ENCODE results near the gene DSTN. TPM values are rescaled to one million over a fixed set of nuclear protein-coding genes. Genes with fewer than 3 reads are reported as not detected.
A peak's percentile ranks its signal among the peaks of the same experiment; 100 is the strongest.

Gene DSTN
- total RNA-seq, 1 donor from 2014 or later: 165 TPM

- no peak for DNase-seq (ENCODE audit: low spot score)
Measured at GRCh38 chr20:17579369-17580039, 9.6 kb downstream of the DSTN start.

- no peak for DNase-seq (ENCODE audit: low spot score)
Measured at GRCh38 chr20:17580895-17581294, 11.0 kb downstream of the DSTN start.

GRCh38 chr20:17583126-17583525 lies 13.3 kb downstream of the DSTN start:
- DNase-seq (ENCODE audit: low spot score): no peak

GRCh38 chr20:17584689-17585088 lies 14.8 kb downstream of the DSTN start:
- no peak for DNase-seq (ENCODE audit: low spot score)

GRCh38 chr20:17586250-17586649 lies 16.4 kb downstream of the DSTN start:
- no peak for DNase-seq (ENCODE audit: low spot score)

GRCh38 chr20:17587148-17587547 lies 17.3 kb downstream of the DSTN start:
- DNase-seq (ENCODE audit: low spot score): no peak

- DNase-seq (ENCODE audit: low spot score): no peak
Measured at GRCh38 chr20:17587824-17588223, 17.9 kb downstream of the DSTN start.

GRCh38 chr20:17589161-17589834 lies 19.4 kb downstream of the DSTN start:
- no peak for DNase-seq (ENCODE audit: low spot score)

- DNase-seq (ENCODE audit: low spot score): no peak
Measured at GRCh38 chr20:17590245-17590644, 20.4 kb downstream of the DSTN start.

GRCh38 chr20:17593902-17594301 lies 24.0 kb downstream of the DSTN start:
- DNase-seq (ENCODE audit: low spot score): no peak

GRCh38 chr20:17594443-17594842 lies 24.6 kb downstream of the DSTN start:
- no peak for DNase-seq (ENCODE audit: low spot score)

- DNase-seq (ENCODE audit: low spot score): no peak
Measured at GRCh38 chr20:17595856-17596255, 26.0 kb downstream of the DSTN start.

GRCh38 chr20:17598013-17598550 lies 28.2 kb downstream of the DSTN start:
- no peak for DNase-seq (ENCODE audit: low spot score)

- no peak for DNase-seq (ENCODE audit: low spot score)
Measured at GRCh38 chr20:17601957-17602356, 32.1 kb downstream of the DSTN start.

GRCh38 chr20:17602493-17602892 lies 32.6 kb downstream of the DSTN start:
- DNase-seq (ENCODE audit: low spot score): no peak

GRCh38 chr20:17605131-17605660 lies 35.3 kb downstream of the DSTN start:
- no peak for DNase-seq (ENCODE audit: low spot score)

GRCh38 chr20:17606001-17606400 lies 36.1 kb downstream of the DSTN start:
- DNase-seq (ENCODE audit: low spot score): no peak

- DNase-seq (ENCODE audit: low spot score): no peak
Measured at GRCh38 chr20:17608701-17609497, 39.0 kb downstream of the DSTN start.

- no peak for DNase-seq (ENCODE audit: low spot score)
Measured at GRCh38 chr20:17609811-17610377, 40.0 kb downstream of the DSTN start.

- peak; percentile 89 for DNase-seq (ENCODE audit: low spot score)
Measured at GRCh38 chr20:17610566-17611289, 40.9 kb downstream of the DSTN start.

- DNase-seq (ENCODE audit: low spot score): peak; percentile 85
Measured at GRCh38 chr20:17611290-17611539, 41.3 kb downstream of the DSTN start.

Data from mesenteric fat pad (tissue), 1 donor.